Peyer's patch (tissue), 4 donors: ENCODE results near the gene MRPL38.

Experiments
- CTCF ChIP-seq, 6 experiments: fragments of 450-650 bp in 4 of 6; fragments of 200-600 bp in 2 of 6; sonication (generic) in 1 of 6; IDR thresholded peaks; one replicate each; pipeline ENCODE4 v1.5.1; 2017 to 2019; ENCODE audit warnings: antibody characterized with exemption in 6 of 6, mild to moderate bottlenecking in 3 of 6, moderate library complexity in 1 of 6
- POLR2A ChIP-seq, 2 donors: fragments of 450-650 bp; IDR thresholded peaks; one replicate each; pipeline ENCODE4 v1.5.1; 2017; ENCODE audit warnings: antibody characterized with exemption in 2 of 2, mild to moderate bottlenecking in 2 of 2, moderate library complexity in 2 of 2

- TF ChIP-seq CTCF (IDR thresholded peaks at IDR 0.05) (no peak), POLR2A (IDR thresholded peaks at IDR 0.05) (no peak)
Measured at GRCh38 chr17:75917141-75917916, 12.6 kb upstream of the MRPL38 start.
